HL-60 (cell line): ENCODE data around the gene LARP1.

Experiments
- DNase-seq, 2 experiments: peaks; one replicate each; pipeline ENCODE4 v3.0.0-alpha.2; 2010 to 2020; ENCODE audit warnings: low read depth in 1 of 2, low spot score in 1 of 2
- H3K27ac ChIP-seq: fragments of 250-450 bp; sonication (Bioruptor Pico); replicated peaks from 2 replicates; pipeline ENCODE4 v1.5.1; 2020; ENCODE audit warnings: mild to moderate bottlenecking, moderate library complexity
- H3K27me3 ChIP-seq: fragments of 250-450 bp; sonication (Bioruptor Pico); 2 replicates; pipeline ENCODE4 v1.5.1; 2021; ENCODE audit warnings: mild to moderate bottlenecking, moderate library complexity; ENCODE audit not compliant: insufficient read depth, poor library complexity, severe bottlenecking
- H3K4me3 ChIP-seq: replicated peaks from 2 replicates; pipeline ENCODE4 v1.5.1; 2011; ENCODE audit warnings: mild to moderate bottlenecking, control low read depth, low read length; ENCODE audit not compliant: insufficient read depth
- GABPA ChIP-seq: IDR thresholded peaks from 2 replicates; pipeline ENCODE4 v1.6.1; 2012; ENCODE audit warnings: low read depth
- POLR2AphosphoS5 ChIP-seq: IDR thresholded peaks from 2 replicates; pipeline ENCODE4 v1.6.1; 2012; ENCODE audit warnings: low read depth
- REST ChIP-seq: IDR thresholded peaks from 2 replicates; pipeline ENCODE4 v1.6.1; 2012; ENCODE audit warnings: low read depth; ENCODE audit not compliant: insufficient replicate concordance
- SPI1 ChIP-seq: IDR thresholded peaks from 2 replicates; pipeline ENCODE4 v1.6.1; 2012; ENCODE audit warnings: low read depth, mild to moderate bottlenecking, borderline replicate concordance
- TF ChIP-seq, protein P1 (sequence below): IDR thresholded peaks from one replicate; pipeline ENCODE4 v1.5.1; 2011; ENCODE audit warnings: low read length, control low read depth, inconsistent platforms; ENCODE audit not compliant: insufficient read depth

LARP1 gene

DNA sequence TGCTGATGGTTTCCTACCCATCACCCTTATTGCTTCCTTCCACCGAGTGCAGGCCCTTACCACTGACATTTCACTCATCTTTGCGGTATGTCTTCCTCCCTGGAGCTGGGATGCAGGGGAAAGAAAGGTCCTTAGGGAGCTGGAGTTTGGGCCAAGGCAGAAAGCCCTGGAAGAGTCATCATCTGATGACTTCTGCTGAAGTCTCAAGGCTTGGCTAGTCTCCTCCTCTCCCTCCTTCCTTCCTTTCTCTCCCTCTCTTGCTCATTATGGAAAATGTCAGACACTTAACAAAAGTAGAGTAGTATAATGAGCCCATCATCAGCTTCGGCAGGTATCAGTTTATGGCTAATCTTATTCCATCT is 40.0 kb downstream of the LARP1 start:
- Histone ChIP-seq H3K27ac (no peak overlapping the region), H3K4me3 (no peak overlapping the region), H3K27me3 (no peaks in the 10 kb centered on the region)
- no peak for DNase-seq
- TF ChIP-seq, protein P1, sequence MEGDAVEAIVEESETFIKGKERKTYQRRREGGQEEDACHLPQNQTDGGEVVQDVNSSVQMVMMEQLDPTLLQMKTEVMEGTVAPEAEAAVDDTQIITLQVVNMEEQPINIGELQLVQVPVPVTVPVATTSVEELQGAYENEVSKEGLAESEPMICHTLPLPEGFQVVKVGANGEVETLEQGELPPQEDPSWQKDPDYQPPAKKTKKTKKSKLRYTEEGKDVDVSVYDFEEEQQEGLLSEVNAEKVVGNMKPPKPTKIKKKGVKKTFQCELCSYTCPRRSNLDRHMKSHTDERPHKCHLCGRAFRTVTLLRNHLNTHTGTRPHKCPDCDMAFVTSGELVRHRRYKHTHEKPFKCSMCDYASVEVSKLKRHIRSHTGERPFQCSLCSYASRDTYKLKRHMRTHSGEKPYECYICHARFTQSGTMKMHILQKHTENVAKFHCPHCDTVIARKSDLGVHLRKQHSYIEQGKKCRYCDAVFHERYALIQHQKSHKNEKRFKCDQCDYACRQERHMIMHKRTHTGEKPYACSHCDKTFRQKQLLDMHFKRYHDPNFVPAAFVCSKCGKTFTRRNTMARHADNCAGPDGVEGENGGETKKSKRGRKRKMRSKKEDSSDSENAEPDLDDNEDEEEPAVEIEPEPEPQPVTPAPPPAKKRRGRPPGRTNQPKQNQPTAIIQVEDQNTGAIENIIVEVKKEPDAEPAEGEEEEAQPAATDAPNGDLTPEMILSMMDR = no peak
- TF ChIP-seq GABPA = no peak
- TF ChIP-seq POLR2AphosphoS5 = no peak
- no peak for TF ChIP-seq REST
- TF ChIP-seq SPI1 = no peak

DNA sequence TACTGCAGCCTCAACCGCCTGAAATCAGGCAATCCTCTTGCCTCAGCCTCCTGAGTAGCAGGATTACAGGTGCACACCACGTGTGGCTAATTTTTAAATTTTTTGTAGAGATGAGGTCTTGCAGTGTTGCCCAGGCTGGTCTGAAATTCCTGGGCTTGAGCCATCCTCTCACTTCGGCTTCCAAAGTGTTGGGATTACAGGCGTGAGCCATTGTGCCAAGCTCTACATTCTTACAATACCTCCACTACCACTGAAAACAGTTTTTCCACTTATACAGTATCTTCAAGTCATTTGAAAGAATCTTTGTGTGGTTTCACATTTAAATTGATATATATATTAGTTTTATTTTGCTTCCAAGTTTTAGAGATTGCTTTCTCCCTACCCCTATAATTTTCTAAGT is 42.6 kb downstream of the LARP1 start:
- TF ChIP-seq GABPA (no peak), REST (no peak), POLR2AphosphoS5 (no peak), SPI1 (no peak)
- TF ChIP-seq, protein P1 = no peak
- Histone ChIP-seq H3K4me3 (no peak overlapping the region), H3K27ac (no peak overlapping the region), H3K27me3 (no peaks in the 10 kb centered on the region)
- DNase-seq = no peak

- no peak for DNase-seq
- H3K27ac ChIP-seq = no peak overlapping the region
- TF ChIP-seq, protein P1 = no peak
- no peak for TF ChIP-seq POLR2AphosphoS5
- no peak for TF ChIP-seq REST
- TF ChIP-seq SPI1 = no peak
- no peak for TF ChIP-seq GABPA
- no peak overlapping the region for H3K4me3 ChIP-seq
- no peaks in the 10 kb centered on the region for H3K27me3 ChIP-seq
These were observed 45.4 kb downstream of the LARP1 start for GRCh38 chr5:154800582-154800981.
